Smooth muscle cell (in vitro differentiated cells): ENCODE data around the gene EML4. TPM values are rescaled to one million over a fixed set of nuclear protein-coding genes. Genes with fewer than 3 reads are reported as not detected.

Source experiments
- DNase-seq: peaks from one replicate; lab custom pipeline; 2025; ENCODE audit not compliant: unreplicated experiment; lab: John Stamatoyannopoulos, UW
- H2AFZ ChIP-seq: fragments of 200-600 bp; sonication (generic); 2 replicates; pipeline ENCODE4 v1.6.0; 2016; ENCODE audit warnings: antibody characterized with exemption, low read depth, mild to moderate bottlenecking
- H3F3A ChIP-seq: fragments of 200-600 bp; sonication (generic); 2 replicates; pipeline ENCODE4 v1.6.0; 2017; ENCODE audit warnings: antibody characterized with exemption, low read depth
- H3K27ac ChIP-seq: fragments of 200-600 bp; sonication (generic); 2 replicates; pipeline ENCODE4 v1.5.1; 2016; ENCODE audit warnings: low read depth, mild to moderate bottlenecking
- H3K27me3 ChIP-seq: fragments of 200-600 bp; sonication (generic); 2 replicates; pipeline ENCODE4 v1.6.1; 2016; ENCODE audit warnings: low read depth, mild to moderate bottlenecking
- H3K36me3 ChIP-seq: fragments of 200-600 bp; sonication (generic); 2 replicates; pipeline ENCODE4 v1.5.1; 2016; ENCODE audit warnings: low read depth
- H3K4me1 ChIP-seq: fragments of 200-600 bp; sonication (generic); 2 replicates; pipeline ENCODE4 v1.5.1; 2016; ENCODE audit warnings: low read depth
- H3K4me2 ChIP-seq: fragments of 200-600 bp; sonication (generic); 2 replicates; pipeline ENCODE4 v1.6.0; 2016; ENCODE audit warnings: mild to moderate bottlenecking
- H3K4me3 ChIP-seq: fragments of 200-600 bp; sonication (generic); 2 replicates; pipeline ENCODE4 v1.5.1; 2016; ENCODE audit warnings: mild to moderate bottlenecking
- H3K79me2 ChIP-seq: fragments of 200-600 bp; sonication (generic); 2 replicates; pipeline ENCODE4 v1.6.0; 2016; ENCODE audit warnings: low read depth, mild to moderate bottlenecking
- H3K9ac ChIP-seq: fragments of 200-600 bp; sonication (generic); 2 replicates; pipeline ENCODE4 v1.6.0; 2016; ENCODE audit warnings: low read depth
- H3K9me3 ChIP-seq: fragments of 200-600 bp; sonication (generic); replicated peaks from 2 replicates; pipeline ENCODE4 v1.5.1; 2016; ENCODE audit warnings: low read depth
- H4K20me1 ChIP-seq: fragments of 200-600 bp; sonication (generic); 2 replicates; pipeline ENCODE4 v1.6.0; 2016; ENCODE audit warnings: low read depth
- WGBS: methylation state at CpG from one replicate; pipeline ENCODE4 v1.1.7; 2016; ENCODE audit warnings: low lambda C conversion rate; 5-methylcytosine and 5-hydroxymethylcytosine counted together
- polyA plus RNA-seq: library from polyadenylated mRNA; unstranded; fragments of >200 nt; fragmentation: Nextera tagmentation; extraction: Ambion mirVana; gene quantifications from 2 replicates; pipeline ENCODE4 v1.2.1, GENCODE V29; 2016
- total RNA-seq: library from RNA; depleted of rRNA; stranded (reverse); fragments of >200 nt; gene quantifications from 2 replicates; pipeline ENCODE4 v1.2.3, GENCODE V29; 2014
- TF ChIP-seq, protein P1 (sequence below): fragments of 200-600 bp; sonication (generic); IDR thresholded peaks from 2 replicates; pipeline ENCODE4 v1.5.1; 2017; ENCODE audit warnings: borderline replicate concordance, mild to moderate bottlenecking, antibody characterized with exemption; ENCODE audit not compliant: insufficient read depth, poor library complexity, severe bottlenecking

The EML4 gene
- total and polyA plus RNA-seq, 2 experiments from 2014 or later, result 33.6 to 46.2 TPM

DNA sequence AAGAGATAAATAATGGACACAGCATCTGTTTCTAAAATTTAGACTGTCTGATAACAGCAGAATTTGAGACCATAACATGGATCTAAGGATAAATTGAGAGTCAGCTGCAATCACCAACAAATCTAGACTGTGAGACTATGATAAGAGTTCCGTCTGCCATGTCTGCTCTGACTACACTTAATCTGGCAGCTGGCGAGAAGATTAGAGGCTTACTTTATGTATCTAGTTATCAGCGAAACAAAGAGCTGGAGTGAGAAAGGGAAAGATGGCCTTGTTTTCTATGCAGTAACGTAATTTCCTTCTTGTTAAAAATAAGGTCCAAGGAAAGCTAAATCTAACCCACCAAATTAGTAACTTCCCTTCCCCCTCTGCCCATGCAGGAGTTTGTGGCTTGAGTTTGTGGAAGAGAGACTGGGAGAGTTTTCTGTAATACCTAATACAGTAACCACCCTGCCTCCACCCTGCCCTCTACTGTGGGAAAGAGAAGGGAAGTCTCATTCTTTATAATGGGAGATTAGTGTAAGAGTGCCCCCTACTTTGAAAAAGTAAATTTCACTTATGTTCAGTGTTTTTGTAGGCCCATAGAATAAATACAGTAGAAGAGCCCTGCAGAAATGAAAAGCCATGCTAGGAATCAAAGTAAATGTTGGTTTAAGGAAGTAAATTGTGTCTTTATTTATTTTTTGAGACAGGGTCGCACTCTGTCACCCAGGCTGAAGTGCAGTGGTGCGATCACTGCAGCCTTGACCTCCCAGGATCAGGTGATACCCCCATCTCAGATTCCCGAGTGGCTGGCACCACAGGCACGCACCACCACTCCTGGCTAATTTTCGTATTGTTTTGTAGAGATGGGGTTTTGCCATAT, 27.5 kb downstream of the EML4 start:
- H3K9ac ChIP-seq, result peak overlapping the region; percentile 10
- peaks cover 43% of the 10 kb centered on the region for H3K4me1 ChIP-seq
- 50% methylated on average over 9 of the region's 9 CpGs for WGBS
- no peaks in the 10 kb centered on the region for H3K36me3 ChIP-seq
- peaks cover 61% of the 10 kb centered on the region for H3K79me2 ChIP-seq
- peak overlapping the region; percentile 29 for H3K4me3 ChIP-seq
- no peak overlapping the region for H2AFZ ChIP-seq
- DNase-seq, result no peak
- TF ChIP-seq, protein P1, sequence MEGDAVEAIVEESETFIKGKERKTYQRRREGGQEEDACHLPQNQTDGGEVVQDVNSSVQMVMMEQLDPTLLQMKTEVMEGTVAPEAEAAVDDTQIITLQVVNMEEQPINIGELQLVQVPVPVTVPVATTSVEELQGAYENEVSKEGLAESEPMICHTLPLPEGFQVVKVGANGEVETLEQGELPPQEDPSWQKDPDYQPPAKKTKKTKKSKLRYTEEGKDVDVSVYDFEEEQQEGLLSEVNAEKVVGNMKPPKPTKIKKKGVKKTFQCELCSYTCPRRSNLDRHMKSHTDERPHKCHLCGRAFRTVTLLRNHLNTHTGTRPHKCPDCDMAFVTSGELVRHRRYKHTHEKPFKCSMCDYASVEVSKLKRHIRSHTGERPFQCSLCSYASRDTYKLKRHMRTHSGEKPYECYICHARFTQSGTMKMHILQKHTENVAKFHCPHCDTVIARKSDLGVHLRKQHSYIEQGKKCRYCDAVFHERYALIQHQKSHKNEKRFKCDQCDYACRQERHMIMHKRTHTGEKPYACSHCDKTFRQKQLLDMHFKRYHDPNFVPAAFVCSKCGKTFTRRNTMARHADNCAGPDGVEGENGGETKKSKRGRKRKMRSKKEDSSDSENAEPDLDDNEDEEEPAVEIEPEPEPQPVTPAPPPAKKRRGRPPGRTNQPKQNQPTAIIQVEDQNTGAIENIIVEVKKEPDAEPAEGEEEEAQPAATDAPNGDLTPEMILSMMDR, result peak; percentile 37
- no peaks in the 10 kb centered on the region for H3K9me3 ChIP-seq
- H3K27ac ChIP-seq, result peak overlapping the region; percentile 78
- H4K20me1 ChIP-seq, result peaks cover 21% of the 10 kb centered on the region
- peak overlapping the region; percentile 81 for H3K4me2 ChIP-seq
- no peaks in the 10 kb centered on the region for H3K27me3 ChIP-seq
- H3F3A ChIP-seq, result peaks cover 40% of the 10 kb centered on the region

DNA sequence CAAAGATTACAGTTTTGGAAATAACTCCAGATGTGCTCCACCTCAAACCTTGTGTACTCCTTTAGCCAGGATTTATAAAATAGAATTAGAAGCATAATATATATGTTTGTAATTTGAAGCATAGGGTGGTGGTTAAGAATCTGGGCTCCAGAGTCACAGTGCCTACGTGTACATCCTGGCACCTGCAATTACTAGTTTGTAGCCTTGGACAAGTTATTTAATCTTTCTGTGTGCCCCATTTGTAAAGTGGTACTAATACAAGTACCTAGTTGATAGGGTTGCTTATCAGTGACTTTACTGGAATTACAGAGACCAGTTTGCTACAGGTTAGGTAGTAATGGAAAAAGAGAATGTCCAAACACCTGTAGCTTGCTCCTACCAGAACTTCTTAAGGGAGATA, 28.6 kb downstream of the EML4 start:
- H3F3A ChIP-seq, result peaks cover 36% of the 10 kb centered on the region
- H4K20me1 ChIP-seq, result peaks cover 14% of the 10 kb centered on the region
- WGBS, result 61% methylated on average over 1 of the region's 1 CpG
- H3K79me2 ChIP-seq, result peaks cover 59% of the 10 kb centered on the region
- TF ChIP-seq, protein P1, result no peak
- no peaks in the 10 kb centered on the region for H3K36me3 ChIP-seq
- H3K4me3 ChIP-seq, result no peak overlapping the region
- H3K4me1 ChIP-seq, result peaks cover 43% of the 10 kb centered on the region
- H3K27me3 ChIP-seq, result no peaks in the 10 kb centered on the region
- H3K27ac ChIP-seq, result peak overlapping the region; percentile 78
- no peak for DNase-seq
- H3K9ac ChIP-seq, result no peak overlapping the region
- H2AFZ ChIP-seq, result no peak overlapping the region
- no peak overlapping the region for H3K4me2 ChIP-seq
- H3K9me3 ChIP-seq, result no peaks in the 10 kb centered on the region

DNA sequence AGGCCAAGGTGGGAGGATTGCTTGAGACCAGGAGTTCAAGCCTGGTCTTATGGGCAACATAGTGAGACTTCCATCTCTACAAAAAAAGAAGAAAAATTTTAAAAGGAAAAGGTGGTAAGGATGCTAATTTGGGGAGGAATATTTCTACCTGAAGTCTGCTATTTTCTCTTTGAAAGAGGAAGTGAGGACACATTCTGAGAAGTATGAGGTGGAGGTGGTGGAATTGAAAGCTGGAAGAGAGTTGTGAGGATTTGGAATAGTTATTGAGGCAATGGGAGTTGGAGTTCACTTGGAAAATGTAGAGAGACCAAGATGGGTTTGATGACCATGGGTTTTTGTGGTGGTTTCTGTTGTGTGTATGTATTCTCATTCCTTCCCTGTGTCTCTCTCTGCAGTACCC, 29.3 kb downstream of the EML4 start:
- no peaks in the 10 kb centered on the region for H3K9me3 ChIP-seq
- H3K36me3 ChIP-seq, result no peaks in the 10 kb centered on the region
- no peak overlapping the region for H3K4me3 ChIP-seq
- H3K79me2 ChIP-seq, result peaks cover 61% of the 10 kb centered on the region
- peaks cover 35% of the 10 kb centered on the region for H3F3A ChIP-seq
- H3K9ac ChIP-seq, result no peak overlapping the region
- H3K27me3 ChIP-seq, result no peaks in the 10 kb centered on the region
- TF ChIP-seq, protein P1, result no peak
- no peak overlapping the region for H2AFZ ChIP-seq
- H4K20me1 ChIP-seq, result peaks cover 9% of the 10 kb centered on the region
- H3K27ac ChIP-seq, result peak overlapping the region; percentile 16
- DNase-seq, result no peak
- peaks cover 37% of the 10 kb centered on the region for H3K4me1 ChIP-seq
- no peak overlapping the region for H3K4me2 ChIP-seq

DNA sequence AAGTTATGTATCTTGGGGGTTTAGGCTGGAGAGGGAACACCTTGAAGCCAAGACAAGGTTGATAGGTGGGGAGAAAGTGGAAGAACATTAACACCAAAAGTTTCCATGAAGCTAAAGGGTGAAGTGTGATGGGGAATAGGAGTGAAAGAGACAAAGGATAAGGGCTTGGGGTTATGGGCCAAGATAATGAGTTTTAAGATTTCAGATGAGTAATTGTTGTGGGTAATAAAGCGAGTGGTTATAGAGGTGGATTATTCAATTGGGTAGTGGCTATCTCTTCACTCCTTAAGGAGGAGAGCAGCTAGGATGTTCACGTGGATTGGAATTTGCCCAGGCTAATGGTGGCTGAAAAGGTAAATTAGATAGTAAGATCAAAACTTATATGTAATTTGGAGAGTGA, 29.8 kb downstream of the EML4 start:
- 82% methylated on average over 2 of the region's 2 CpGs for WGBS
- Histone ChIP-seq H3K4me2 (no peak overlapping the region), H3K36me3 (no peaks in the 10 kb centered on the region)

More for the DNA sequence above, 29.8 kb downstream of the EML4 start:
- Histone ChIP-seq H3K4me1 (peaks cover 32% of the 10 kb centered on the region), H3K79me2 (peaks cover 61% of the 10 kb centered on the region), H3K27me3 (no peaks in the 10 kb centered on the region), H4K20me1 (peaks cover 5% of the 10 kb centered on the region), H3K9me3 (no peaks in the 10 kb centered on the region), H3K4me3 (no peak overlapping the region), H2AFZ (no peak overlapping the region), H3F3A (peaks cover 35% of the 10 kb centered on the region), H3K27ac (no peak overlapping the region), H3K9ac (no peak overlapping the region)
- no peak for DNase-seq
- TF ChIP-seq, protein P1, result no peak
